ENCODE results near the gene CISD3.

The CISD3 gene

GRCh38 chr17:38747463-38748148 is 17.5 kb downstream of the CISD3 start (continued):
- TF ChIP-seq ZNF223 (tag by site-specific recombination; IDR thresholded peaks at IDR 0.05) (peak; percentile 37; the same call in 1 of the 2 replicates), ZNF248 (tag by site-specific recombination; IDR thresholded peaks at IDR 0.05) (no peak), ZNF426 (tag by site-specific recombination; IDR thresholded peaks at IDR 0.05) (no peak), ZNF341 (tag by site-specific recombination; IDR thresholded peaks at IDR 0.05; ENCODE audit: low read depth) (peak; percentile 96), ZNF621 (tag by site-specific recombination; IDR thresholded peaks at IDR 0.05) (no peak), KLF8 (tag by site-specific recombination; IDR thresholded peaks at IDR 0.05) (0 out of 2 replicates have a peak, but pooled peaks have one; percentile 30), YY1 (tag by site-specific recombination; IDR thresholded peaks at IDR 0.05) (peak; percentile 71; the same call in 1 of the 2 replicates), ZBTB17 (tag by site-specific recombination; IDR thresholded peaks at IDR 0.05) (peak; percentile 34; the same call in 1 of the 2 replicates), ZNF366 (tag by site-specific recombination; conservative IDR thresholded peaks at IDR 0.05) (peak; percentile 94), ZNF596 (tag by site-specific recombination; IDR thresholded peaks at IDR 0.05) (0 out of 2 replicates have a peak, but pooled peaks have one; percentile 4), HOXD13 (CRISPR knock-in tag; IDR thresholded peaks at IDR 0.05; ENCODE audit: borderline replicate concordance) (no peak), IKZF3 (tag by site-specific recombination; IDR thresholded peaks at IDR 0.05) (peak; percentile 37), CTCF (tag by site-specific recombination; IDR thresholded peaks at IDR 0.05) (peak; percentile 77), ELK4 (IDR thresholded peaks at IDR 0.05; ENCODE audit: borderline replicate concordance, low read depth, low read length) (no peak), SP3 (tag by site-specific recombination; IDR thresholded peaks at IDR 0.05) (no peak; the same call in none of the 2 replicates), ZNF610 (tag by site-specific recombination; IDR thresholded peaks at IDR 0.05; ENCODE audit: borderline replicate concordance) (peak; percentile 50; the same call in 1 of the 2 replicates), SP7 (tag by site-specific recombination; IDR thresholded peaks at IDR 0.05) (peak; percentile 38), ZEB2 (tag by site-specific recombination; IDR thresholded peaks at IDR 0.05) (peak; percentile 43), ZNF140 (tag by site-specific recombination; IDR thresholded peaks at IDR 0.05) (no peak), ZNF2 (tag by site-specific recombination; IDR thresholded peaks at IDR 0.05) (peak; percentile 53), KLF9 (tag by site-specific recombination; IDR thresholded peaks at IDR 0.05; ENCODE audit: low read depth) (peak; percentile 54; the same call in 1 of the 2 replicates), ZNF423 (tag by site-specific recombination; IDR thresholded peaks at IDR 0.05) (peak; percentile 56; the same call in 1 of the 2 replicates), ZNF785 (tag by site-specific recombination; IDR thresholded peaks at IDR 0.05) (0 out of 2 replicates have a peak, but pooled peaks have one; percentile 35), GLIS1 (tag by site-specific recombination; IDR thresholded peaks at IDR 0.05) (peak; percentile 38), ZNF335 (tag by site-specific recombination; conservative IDR thresholded peaks at IDR 0.05) (peak; percentile 96), MZF1 (tag by site-specific recombination; IDR thresholded peaks at IDR 0.05; ENCODE audit: borderline replicate concordance) (peak; percentile 30; the same call in 1 of the 2 replicates), ZNF561 (tag by site-specific recombination; IDR thresholded peaks at IDR 0.05; ENCODE audit: borderline replicate concordance) (peak; percentile 52; the same call in 1 of the 2 replicates), KLF16 (tag by site-specific recombination; IDR thresholded peaks at IDR 0.05) (0 out of 2 replicates have a peak, but pooled peaks have one; percentile 25)
- TF ChIP-seq, protein P1, sequence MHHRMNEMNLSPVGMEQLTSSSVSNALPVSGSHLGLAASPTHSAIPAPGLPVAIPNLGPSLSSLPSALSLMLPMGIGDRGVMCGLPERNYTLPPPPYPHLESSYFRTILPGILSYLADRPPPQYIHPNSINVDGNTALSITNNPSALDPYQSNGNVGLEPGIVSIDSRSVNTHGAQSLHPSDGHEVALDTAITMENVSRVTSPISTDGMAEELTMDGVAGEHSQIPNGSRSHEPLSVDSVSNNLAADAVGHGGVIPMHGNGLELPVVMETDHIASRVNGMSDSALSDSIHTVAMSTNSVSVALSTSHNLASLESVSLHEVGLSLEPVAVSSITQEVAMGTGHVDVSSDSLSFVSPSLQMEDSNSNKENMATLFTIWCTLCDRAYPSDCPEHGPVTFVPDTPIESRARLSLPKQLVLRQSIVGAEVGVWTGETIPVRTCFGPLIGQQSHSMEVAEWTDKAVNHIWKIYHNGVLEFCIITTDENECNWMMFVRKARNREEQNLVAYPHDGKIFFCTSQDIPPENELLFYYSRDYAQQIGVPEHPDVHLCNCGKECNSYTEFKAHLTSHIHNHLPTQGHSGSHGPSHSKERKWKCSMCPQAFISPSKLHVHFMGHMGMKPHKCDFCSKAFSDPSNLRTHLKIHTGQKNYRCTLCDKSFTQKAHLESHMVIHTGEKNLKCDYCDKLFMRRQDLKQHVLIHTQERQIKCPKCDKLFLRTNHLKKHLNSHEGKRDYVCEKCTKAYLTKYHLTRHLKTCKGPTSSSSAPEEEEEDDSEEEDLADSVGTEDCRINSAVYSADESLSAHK (tag by site-specific recombination; IDR thresholded peaks at IDR 0.05) = peak; percentile 20; the same call in 1 of the 2 replicates
- TF ChIP-seq, protein P2, sequence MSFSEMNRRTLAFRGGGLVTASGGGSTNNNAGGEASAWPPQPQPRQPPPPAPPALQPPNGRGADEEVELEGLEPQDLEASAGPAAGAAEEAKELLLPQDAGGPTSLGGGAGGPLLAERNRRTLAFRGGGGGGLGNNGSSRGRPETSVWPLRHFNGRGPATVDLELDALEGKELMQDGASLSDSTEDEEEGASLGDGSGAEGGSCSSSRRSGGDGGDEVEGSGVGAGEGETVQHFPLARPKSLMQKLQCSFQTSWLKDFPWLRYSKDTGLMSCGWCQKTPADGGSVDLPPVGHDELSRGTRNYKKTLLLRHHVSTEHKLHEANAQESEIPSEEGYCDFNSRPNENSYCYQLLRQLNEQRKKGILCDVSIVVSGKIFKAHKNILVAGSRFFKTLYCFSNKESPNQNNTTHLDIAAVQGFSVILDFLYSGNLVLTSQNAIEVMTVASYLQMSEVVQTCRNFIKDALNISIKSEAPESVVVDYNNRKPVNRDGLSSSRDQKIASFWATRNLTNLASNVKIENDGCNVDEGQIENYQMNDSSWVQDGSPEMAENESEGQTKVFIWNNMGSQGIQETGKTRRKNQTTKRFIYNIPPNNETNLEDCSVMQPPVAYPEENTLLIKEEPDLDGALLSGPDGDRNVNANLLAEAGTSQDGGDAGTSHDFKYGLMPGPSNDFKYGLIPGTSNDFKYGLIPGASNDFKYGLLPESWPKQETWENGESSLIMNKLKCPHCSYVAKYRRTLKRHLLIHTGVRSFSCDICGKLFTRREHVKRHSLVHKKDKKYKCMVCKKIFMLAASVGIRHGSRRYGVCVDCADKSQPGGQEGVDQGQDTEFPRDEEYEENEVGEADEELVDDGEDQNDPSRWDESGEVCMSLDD (tag by site-specific recombination; IDR thresholded peaks at IDR 0.05) = peak; percentile 94

Data from HEK293 (cell line).